GM21423 (cell line): ENCODE results near the gene IL18.
"Not testable (repeated sequence)": the region's sequence is repeated elsewhere in the genome, so short reads cannot be mapped to it uniquely, and the experiment has no call there.

Experiments used
- ATAC-seq: cut with Tn5 transposase; IDR thresholded peaks from one replicate; pipeline ENCODE4 v1.9.1; 2021; ENCODE audit warnings: mild to moderate bottlenecking, moderate library complexity; ENCODE audit not compliant: unreplicated experiment

The IL18 gene

GRCh38 chr11:112123129-112123528 is 40.8 kb downstream of the IL18 start:
- no peak for ATAC-seq

- ATAC-seq, result no peak
These were observed 41.8 kb downstream of the IL18 start for GRCh38 chr11:112121981-112122615.

GRCh38 chr11:112118176-112118575 is 45.7 kb downstream of the IL18 start:
- ATAC-seq, result no peak

GRCh38 chr11:112115386-112115785 is 48.5 kb downstream of the IL18 start:
- ATAC-seq, result no peak

- ATAC-seq, result no peak
These were observed 49.4 kb downstream of the IL18 start for GRCh38 chr11:112114460-112114859.

GRCh38 chr11:112113539-112114457 is 50.1 kb downstream of the IL18 start:
- no peak for ATAC-seq

GRCh38 chr11:112106070-112106469 is 57.8 kb downstream of the IL18 start:
- ATAC-seq, result no peak

- no peak for ATAC-seq
These were observed 60.4 kb downstream of the IL18 start for GRCh38 chr11:112103446-112103845.

GRCh38 chr11:112100462-112100861 is 63.4 kb downstream of the IL18 start:
- no peak for ATAC-seq

GRCh38 chr11:112097734-112098528 is 66.0 kb downstream of the IL18 start:
- no peak for ATAC-seq

GRCh38 chr11:112096194-112096593 is 67.7 kb downstream of the IL18 start:
- ATAC-seq, result no peak

GRCh38 chr11:112095302-112095701 is 68.6 kb downstream of the IL18 start:
- not testable (repeated sequence) for ATAC-seq
